ENCODE measurements around the gene BANF1.
"Not testable (repeated sequence)": the region's sequence is repeated elsewhere in the genome, so short reads cannot be mapped to it uniquely, and the experiment has no call there.

BANF1 gene

GRCh38 chr11:66011785-66012303, 9.5 kb downstream of the BANF1 start, which contains the start of gene CST6:
TSS of gene CST6 (plus strand) at chr11:66012008. CDS start at chr11:66012045, 37 bp downstream.
- DNase-seq: no peak

GRCh38 chr11:66012371-66012945, 10.2 kb downstream of the BANF1 start:
- DNase-seq: no peak

- no peak for DNase-seq
These were observed 10.9 kb downstream of the BANF1 start for GRCh38 chr11:66012946-66013761.

- DNase-seq: no peak
These were observed 11.4 kb downstream of the BANF1 start for GRCh38 chr11:66013762-66014100.

- DNase-seq: no peak
These were observed 12.6 kb downstream of the BANF1 start for GRCh38 chr11:66014804-66015453.

GRCh38 chr11:66015454-66015881, 13.2 kb downstream of the BANF1 start:
- DNase-seq: peak; percentile 81

GRCh38 chr11:66015936-66016792, 13.9 kb downstream of the BANF1 start:
- DNase-seq: peak; percentile 23

- DNase-seq: no peak
These were observed 14.5 kb downstream of the BANF1 start for GRCh38 chr11:66016793-66017177.

- no peak for DNase-seq
These were observed 15.0 kb downstream of the BANF1 start for GRCh38 chr11:66017321-66017720.

- no peak for DNase-seq
These were observed 17.9 kb downstream of the BANF1 start for GRCh38 chr11:66020212-66020611.

GRCh38 chr11:66020618-66021357, 18.5 kb downstream of the BANF1 start:
- peak; percentile 73 for DNase-seq

GRCh38 chr11:66022401-66023185, 20.3 kb downstream of the BANF1 start:
- DNase-seq: peak; percentile 63

GRCh38 chr11:66023186-66023440, 20.8 kb downstream of the BANF1 start:
- not testable (repeated sequence) for DNase-seq

- DNase-seq: no peak
These were observed 23.8 kb downstream of the BANF1 start, which contains the start of gene CATSPER1 for GRCh38 chr11:66026017-66026529. TSS of gene CATSPER1 (minus strand) at chr11:66026479. CDS start at chr11:66026379, 100 bp downstream.

GRCh38 chr11:66032957-66033735, 30.8 kb downstream of the BANF1 start:
- DNase-seq: no peak

GRCh38 chr11:66035653-66036333, 33.5 kb downstream of the BANF1 start:
- DNase-seq: no peak

- DNase-seq: no peak
These were observed 34.0 kb downstream of the BANF1 start for GRCh38 chr11:66036334-66036710.

GRCh38 chr11:66037327-66037726, 35.0 kb downstream of the BANF1 start:
- DNase-seq: no peak

GRCh38 chr11:66039765-66040164, 37.5 kb downstream of the BANF1 start:
- no peak for DNase-seq
